DOHH2 (cell line): ENCODE data around the gene CIC.
A peak's percentile ranks its signal among the peaks of the same experiment; 100 is the strongest.

Experiments used
- H3F3A ChIP-seq: fragments of 200-600 bp; sonication (generic), shearing (Covaris generic); 2 replicates; pipeline ENCODE4 v1.6.0; 2016; ENCODE audit warnings: antibody characterized with exemption, mild to moderate bottlenecking; ENCODE audit not compliant: control insufficient read depth, insufficient read depth
- H3K27ac ChIP-seq: fragments of 200-600 bp; sonication (generic); 2 replicates; pipeline ENCODE4 v1.5.1; 2014; ENCODE audit warnings: low read depth, mild to moderate bottlenecking, low read length, moderate library complexity
- H3K27me3 ChIP-seq: fragments of 200-600 bp; sonication (generic); 2 replicates; pipeline ENCODE4 v1.6.1; 2014; ENCODE audit warnings: mild to moderate bottlenecking, low read length, mixed read lengths; ENCODE audit not compliant: control insufficient read depth
- H3K36me3 ChIP-seq: fragments of 200-600 bp; sonication (generic); 2 replicates; pipeline ENCODE4 v1.6.1; 2014; ENCODE audit warnings: mild to moderate bottlenecking, low read length, moderate library complexity, mixed read lengths; ENCODE audit not compliant: control insufficient read depth
- H3K4me1 ChIP-seq: fragments of 200-600 bp; sonication (generic); 2 replicates; pipeline ENCODE4 v1.6.1; 2014; ENCODE audit warnings: mild to moderate bottlenecking, low read length, mixed read lengths; ENCODE audit not compliant: control insufficient read depth
- H3K4me2 ChIP-seq: fragments of 200-600 bp; sonication (generic); 2 replicates; pipeline ENCODE4 v1.6.0; 2014; ENCODE audit warnings: mild to moderate bottlenecking, low read length, moderate library complexity
- H3K4me3 ChIP-seq: fragments of 200-600 bp; sonication (generic); 2 replicates; pipeline ENCODE4 v1.5.1; 2014; ENCODE audit warnings: mild to moderate bottlenecking, low read length, mixed read lengths
- H3K79me2 ChIP-seq: fragments of 200-600 bp; sonication (generic); 2 replicates; pipeline ENCODE4 v1.6.1; 2014; ENCODE audit warnings: mild to moderate bottlenecking, low read length, mixed read lengths; ENCODE audit not compliant: control insufficient read depth
- H3K9me2 ChIP-seq: fragments of 200-600 bp; sonication (generic); replicated peaks from 2 replicates; pipeline ENCODE4 v1.6.1; 2014; ENCODE audit warnings: mild to moderate bottlenecking, low read length, mixed read lengths; ENCODE audit not compliant: control insufficient read depth
- H3K9me3 ChIP-seq: fragments of 200-600 bp; sonication (generic); 2 replicates; pipeline ENCODE4 v1.6.1; 2014; ENCODE audit warnings: antibody characterized with exemption, low read length, mixed read lengths; ENCODE audit not compliant: control insufficient read depth, insufficient read depth
- H4K20me1 ChIP-seq: fragments of 200-600 bp; sonication (generic); 2 replicates; pipeline ENCODE4 v1.6.0; 2014; ENCODE audit warnings: low read depth, mild to moderate bottlenecking, antibody characterized with exemption, low read length, moderate library complexity; ENCODE audit not compliant: control insufficient read depth, insufficient read depth
- EZH2phosphoT487 ChIP-seq: fragments of 200-600 bp; sonication (generic); IDR thresholded peaks from 2 replicates; pipeline ENCODE4 v1.6.1; 2017; ENCODE audit warnings: borderline replicate concordance, mild to moderate bottlenecking, antibody characterized with exemption, low read length, moderate library complexity, mixed read lengths
- TF ChIP-seq, protein P1 (sequence below): fragments of 200-600 bp; sonication (generic); IDR thresholded peaks from one replicate; pipeline ENCODE4 v1.5.1; 2014; ENCODE audit warnings: antibody characterized with exemption, mild to moderate bottlenecking, low read depth, low read length; ENCODE audit not compliant: poor library complexity, severe bottlenecking

CIC gene

GRCh38 chr19:42287827-42288107 lies 18.7 kb downstream of the CIC start:
- Histone ChIP-seq H3K27ac (no peak overlapping the region), H3K9me3 (no peaks in the 10 kb centered on the region), H3K4me1 (peaks cover 29% of the 10 kb centered on the region), H4K20me1 (0 out of 2 replicates have a peak, but pooled peaks cover 3% of the 10 kb centered on the region), H3K9me2 (no peaks in the 10 kb centered on the region), H3F3A (peaks cover 6% of the 10 kb centered on the region), H3K36me3 (peaks cover 70% of the 10 kb centered on the region), H3K27me3 (no peaks in the 10 kb centered on the region), H3K4me3 (no peak overlapping the region), H3K79me2 (peaks cover 29% of the 10 kb centered on the region), H3K4me2 (no peak overlapping the region)
- no peak for TF ChIP-seq EZH2phosphoT487
- TF ChIP-seq, protein P1, sequence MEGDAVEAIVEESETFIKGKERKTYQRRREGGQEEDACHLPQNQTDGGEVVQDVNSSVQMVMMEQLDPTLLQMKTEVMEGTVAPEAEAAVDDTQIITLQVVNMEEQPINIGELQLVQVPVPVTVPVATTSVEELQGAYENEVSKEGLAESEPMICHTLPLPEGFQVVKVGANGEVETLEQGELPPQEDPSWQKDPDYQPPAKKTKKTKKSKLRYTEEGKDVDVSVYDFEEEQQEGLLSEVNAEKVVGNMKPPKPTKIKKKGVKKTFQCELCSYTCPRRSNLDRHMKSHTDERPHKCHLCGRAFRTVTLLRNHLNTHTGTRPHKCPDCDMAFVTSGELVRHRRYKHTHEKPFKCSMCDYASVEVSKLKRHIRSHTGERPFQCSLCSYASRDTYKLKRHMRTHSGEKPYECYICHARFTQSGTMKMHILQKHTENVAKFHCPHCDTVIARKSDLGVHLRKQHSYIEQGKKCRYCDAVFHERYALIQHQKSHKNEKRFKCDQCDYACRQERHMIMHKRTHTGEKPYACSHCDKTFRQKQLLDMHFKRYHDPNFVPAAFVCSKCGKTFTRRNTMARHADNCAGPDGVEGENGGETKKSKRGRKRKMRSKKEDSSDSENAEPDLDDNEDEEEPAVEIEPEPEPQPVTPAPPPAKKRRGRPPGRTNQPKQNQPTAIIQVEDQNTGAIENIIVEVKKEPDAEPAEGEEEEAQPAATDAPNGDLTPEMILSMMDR = no peak

DNA sequence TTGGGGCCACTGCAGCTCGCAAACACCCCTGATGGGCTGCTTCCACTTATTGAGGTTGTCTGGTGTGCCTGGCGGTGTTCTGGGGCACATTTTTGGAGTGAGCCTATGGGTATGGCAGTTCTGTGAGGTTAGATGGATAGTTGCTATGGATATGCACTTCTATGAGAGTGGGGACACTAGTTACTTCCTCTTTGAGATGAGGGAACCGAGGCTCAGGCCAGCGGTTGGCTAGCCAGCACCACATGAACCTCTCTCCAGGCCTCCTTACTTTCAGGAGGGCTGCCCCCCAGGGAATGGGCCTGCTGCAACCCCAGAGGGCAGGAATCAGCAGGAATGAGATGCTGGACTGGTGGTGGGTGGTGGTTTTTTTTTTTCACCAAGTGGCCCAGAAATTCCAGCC lies 19.3 kb downstream of the CIC start:
- Histone ChIP-seq H3K27me3 (no peaks in the 10 kb centered on the region), H4K20me1 (0 out of 2 replicates have a peak, but pooled peaks cover 3% of the 10 kb centered on the region)

DNA sequence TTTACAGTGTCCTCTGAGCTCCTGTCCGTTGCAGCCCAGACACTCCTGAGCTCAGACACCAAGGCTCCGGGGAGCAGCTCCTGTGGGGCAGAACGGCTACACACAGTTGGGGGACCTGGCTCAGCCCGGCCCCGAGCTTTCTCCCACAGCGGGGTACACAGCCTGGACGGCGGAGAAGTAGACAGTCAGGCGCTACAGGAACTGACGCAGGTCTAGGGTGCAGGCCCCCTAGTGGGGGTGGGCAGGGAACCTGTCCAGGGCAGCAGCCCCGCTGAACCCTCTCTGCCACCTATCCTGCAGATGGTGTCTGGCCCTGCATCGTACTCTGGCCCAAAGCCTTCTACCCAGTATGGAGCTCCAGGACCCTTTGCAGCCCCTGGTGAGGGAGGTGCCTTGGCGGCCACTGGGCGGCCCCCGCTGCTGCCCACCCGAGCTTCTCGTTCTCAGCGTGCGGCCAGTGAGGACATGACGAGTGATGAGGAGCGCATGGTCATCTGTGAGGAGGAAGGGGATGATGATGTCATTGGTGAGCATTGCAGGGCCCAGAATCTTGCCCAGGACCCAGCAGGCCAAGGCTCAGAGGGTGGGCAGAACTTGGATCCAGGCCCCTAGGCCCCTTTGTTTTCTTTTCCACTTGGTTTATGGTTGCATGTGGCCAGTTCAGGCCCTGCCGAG lies 20.0 kb downstream of the CIC start:
- Histone ChIP-seq H3K27me3 (no peaks in the 10 kb centered on the region), H3K79me2 (peaks cover 23% of the 10 kb centered on the region), H3K27ac (no peak overlapping the region), H3K9me3 (no peaks in the 10 kb centered on the region), H3K36me3 (peaks cover 83% of the 10 kb centered on the region), H3K9me2 (no peaks in the 10 kb centered on the region), H3K4me1 (peaks cover 21% of the 10 kb centered on the region), H4K20me1 (0 out of 2 replicates have a peak, but pooled peaks cover 3% of the 10 kb centered on the region), H3K4me3 (no peak overlapping the region), H3K4me2 (no peak overlapping the region), H3F3A (no peaks in the 10 kb centered on the region)
- no peak for TF ChIP-seq EZH2phosphoT487
- TF ChIP-seq, protein P1 = peak; percentile 26

More for the DNA sequence above, 19.3 kb downstream of the CIC start:
- H3K9me3 ChIP-seq = no peaks in the 10 kb centered on the region
- H3K4me1 ChIP-seq = peaks cover 23% of the 10 kb centered on the region
- no peak overlapping the region for H3K27ac ChIP-seq
- H3K36me3 ChIP-seq = peaks cover 76% of the 10 kb centered on the region
- no peak overlapping the region for H3K4me3 ChIP-seq
- peaks cover 24% of the 10 kb centered on the region for H3K79me2 ChIP-seq
- H3F3A ChIP-seq = no peaks in the 10 kb centered on the region
- no peaks in the 10 kb centered on the region for H3K9me2 ChIP-seq
- no peak overlapping the region for H3K4me2 ChIP-seq
- TF ChIP-seq, protein P1 = no peak
- no peak for TF ChIP-seq EZH2phosphoT487
